PC-9 (cell line): Measurements from ENCODE around the gene MED13L. TPM values are rescaled to one million over a fixed set of nuclear protein-coding genes. Genes with fewer than 3 reads are reported as not detected.

Source experiments
- BruUV-seq: library from RNA; stranded (reverse); fragments of 400-500 nt; replicated peaks from 2 replicates; lab custom pipeline; 2021; lab: Mats Ljungman, UMichigan
- CTCF ChIA-PET: fragments of 300-600 bp; sonication (Branson Sonifier 250); formaldehyde crosslinking; loops from one replicate; lab custom pipeline; 2022; ENCODE audit warnings: antibody characterized with exemption; lab: Charles Lee
- POLR2A ChIA-PET: fragments of 300-600 bp; sonication (Branson Sonifier 250); formaldehyde crosslinking; loops from one replicate; lab custom pipeline; 2022; ENCODE audit warnings: antibody characterized with exemption; ENCODE audit not compliant: unreplicated experiment; lab: Charles Lee
- DNase-seq, 2 experiments: peaks; one replicate each; pipeline versions ENCODE4 v3.0.0 to v3.0.0-alpha.2; 2015 to 2022; ENCODE audit warnings: mixed read lengths in 1 of 2
- H2AFZ ChIP-seq: fragments of 200-600 bp; sonication (generic); 2 replicates; pipeline ENCODE4 v1.8.1; 2017; ENCODE audit warnings: antibody characterized with exemption
- H3F3A ChIP-seq: fragments of 200-600 bp; sonication (generic); 2 replicates; pipeline ENCODE4 v1.8.1; 2017; ENCODE audit warnings: antibody characterized with exemption, mild to moderate bottlenecking, low read depth; ENCODE audit not compliant: insufficient read depth
- H3K27ac ChIP-seq: fragments of 200-600 bp; sonication (generic); 2 replicates; pipeline ENCODE4 v1.6.1; 2016; ENCODE audit warnings: mixed run types
- H3K27me3 ChIP-seq: fragments of 200-600 bp; sonication (generic); 2 replicates; pipeline ENCODE4 v1.6.1; 2016; ENCODE audit warnings: low read depth, mixed run types; ENCODE audit not compliant: insufficient read depth
- H3K36me3 ChIP-seq: fragments of 200-600 bp; sonication (generic); 2 replicates; pipeline ENCODE4 v1.6.1; 2016; ENCODE audit warnings: low read depth, mixed run types
- H3K4me1 ChIP-seq: fragments of 200-600 bp; sonication (generic); replicated peaks from 2 replicates; pipeline ENCODE4 v1.6.1; 2016; ENCODE audit warnings: mixed run types; ENCODE audit not compliant: insufficient read depth
- H3K4me2 ChIP-seq: fragments of 200-600 bp; sonication (generic); 2 replicates; pipeline ENCODE4 v1.6.1; 2017; ENCODE audit warnings: mixed run types
- H3K4me3 ChIP-seq: fragments of 200-600 bp; sonication (generic); 2 replicates; pipeline ENCODE4 v1.6.1; 2016; ENCODE audit warnings: mixed run types
- H3K79me2 ChIP-seq: fragments of 200-600 bp; sonication (generic); 2 replicates; pipeline ENCODE4 v1.6.1; 2017; ENCODE audit warnings: low read depth, mixed run types
- H3K9me2 ChIP-seq: fragments of 200-600 bp; sonication (generic); 2 replicates; pipeline ENCODE4 v1.8.1; 2017; ENCODE audit warnings: mild to moderate bottlenecking; ENCODE audit not compliant: insufficient read depth
- H3K9me3 ChIP-seq: fragments of 200-600 bp; sonication (generic); 2 replicates; pipeline ENCODE4 v1.8.1; 2016; ENCODE audit warnings: low read depth; ENCODE audit not compliant: insufficient read depth
- H4K20me1 ChIP-seq: fragments of 200-600 bp; sonication (generic); 2 replicates; pipeline ENCODE4 v1.8.1; 2017; ENCODE audit not compliant: insufficient read depth
- CTCF ChIP-seq: fragments of 200-600 bp; sonication (generic); conservative IDR thresholded peaks from 2 replicates; pipeline ENCODE4 v1.6.1; 2017; ENCODE audit warnings: mixed run types, antibody characterized with exemption, mild to moderate bottlenecking, moderate library complexity
- EZH2 ChIP-seq: fragments of 200-600 bp; sonication (generic); IDR thresholded peaks from 2 replicates; pipeline ENCODE4 v1.8.0; 2017; ENCODE audit warnings: antibody characterized with exemption, low read depth
- intact Hi-C: fragments of 100-400 bp; cut with micrococcal nuclease; formaldehyde crosslinking; loops from one replicate; pipeline ENCODE4 v1.10.0; 2022; ENCODE audit not compliant: unreplicated experiment
- total RNA-seq: library from RNA; stranded (reverse); gene quantifications from 2 replicates; pipeline ENCODE4 v1.2.3, GENCODE V29; 2021

Gene MED13L
- total RNA-seq, 1 experiment from 2014 or later: 89.5 TPM

GRCh38 chr12:116148844-116149243 is 128.6 kb downstream of the MED13L start:
- CTCF ChIA-PET: no interaction called here
- Histone ChIP-seq H3K79me2 (peaks cover 88% of the 10 kb centered on the region), H3K4me1 (peaks cover 11% of the 10 kb centered on the region)

DNA sequence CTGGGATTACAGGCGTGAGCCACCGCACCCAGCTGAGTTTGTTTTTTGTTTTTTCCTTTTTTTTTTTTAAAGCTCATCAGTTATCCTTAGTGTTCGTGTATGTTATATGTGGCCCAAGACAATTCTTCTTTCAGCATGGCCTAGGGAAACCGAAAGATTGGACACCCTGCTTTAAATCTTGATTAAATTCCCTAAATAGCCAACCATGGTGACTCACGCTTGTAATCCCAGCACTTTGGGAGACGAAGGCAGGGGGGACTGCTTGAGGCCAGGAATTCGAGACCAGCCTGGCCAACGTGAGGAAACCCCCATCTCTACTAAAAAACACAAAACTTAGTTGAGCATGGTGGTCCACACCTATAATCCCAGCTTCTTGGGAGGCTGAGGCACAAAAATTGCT is 131.1 kb downstream of the MED13L start:
- no peak overlapping the region for H3K4me2 ChIP-seq
- no peaks in the 10 kb centered on the region for H3K9me2 ChIP-seq
- H3K27me3 ChIP-seq: no peaks in the 10 kb centered on the region
- peaks cover 46% of the 10 kb centered on the region for H4K20me1 ChIP-seq
- TF ChIP-seq CTCF: no peak
- TF ChIP-seq EZH2: no peak
- no peak overlapping the region for H2AFZ ChIP-seq
- peaks cover 45% of the 10 kb centered on the region for H3F3A ChIP-seq
- ChIA-PET CTCF (no interaction called here), POLR2A (no interaction called here)
- H3K9me3 ChIP-seq: no peaks in the 10 kb centered on the region; the same call in 1 of the 2 replicates
- H3K79me2 ChIP-seq: peaks cover 88% of the 10 kb centered on the region
- intact Hi-C loops: loop anchor here (10.0 kb wide), 1 partner anchor 448 kb away; no protein-coding TSS in a partner anchor
- no peak overlapping the region for H3K4me3 ChIP-seq
- no TSS peak for BruUV-seq
- H3K36me3 ChIP-seq: no peaks in the 10 kb centered on the region
- no peak overlapping the region for H3K27ac ChIP-seq
- DNase-seq: no peak
- peaks cover 27% of the 10 kb centered on the region for H3K4me1 ChIP-seq

More at GRCh38 chr12:116148844-116149243, 128.6 kb downstream of the MED13L start:
- Histone ChIP-seq H3K9me3 (no peaks in the 10 kb centered on the region; the same call in 1 of the 2 replicates), H3K27me3 (no peaks in the 10 kb centered on the region), H3K36me3 (no peaks in the 10 kb centered on the region), H3F3A (peaks cover 38% of the 10 kb centered on the region; the same call in 1 of the 2 replicates), H4K20me1 (peaks cover 48% of the 10 kb centered on the region), H3K4me2 (no peak overlapping the region), H3K9me2 (no peaks in the 10 kb centered on the region), H3K4me3 (no peak overlapping the region), H3K27ac (0 out of 2 replicates have a peak overlapping the region, but pooled peaks have one; percentile 26), H2AFZ (no peak overlapping the region)
- no peak for DNase-seq
- TF ChIP-seq CTCF (no peak), EZH2 (no peak)
- POLR2A ChIA-PET: no interaction called here
- intact Hi-C loops: loop anchor here (10.0 kb wide), 1 partner anchor 446 kb away; no protein-coding TSS in a partner anchor
- no TSS peak for BruUV-seq

DNA sequence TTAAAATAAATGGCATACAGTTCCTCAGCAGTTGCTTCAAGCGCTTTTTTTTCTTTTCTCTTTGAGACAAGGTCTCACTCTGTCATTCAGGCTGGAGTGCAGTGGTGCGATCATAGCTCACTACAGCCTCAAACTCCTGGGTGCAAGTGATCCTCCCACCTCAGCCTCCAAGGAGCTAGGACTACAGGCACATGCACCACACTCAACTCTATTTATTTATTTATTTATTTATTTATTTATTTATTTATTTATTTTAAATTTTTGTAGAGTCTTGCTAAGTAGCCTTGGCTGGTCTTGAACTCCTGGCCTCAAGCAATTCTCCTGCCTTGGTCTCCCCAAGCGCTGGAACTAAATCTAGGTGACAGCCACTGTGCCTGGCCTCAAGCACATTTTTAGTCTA is 132.0 kb downstream of the MED13L start:
- Histone ChIP-seq H3K79me2 (peaks cover 88% of the 10 kb centered on the region), H3K9me2 (no peaks in the 10 kb centered on the region), H3K4me2 (no peak overlapping the region), H3F3A (peaks cover 40% of the 10 kb centered on the region), H3K27ac (no peak overlapping the region), H3K36me3 (no peaks in the 10 kb centered on the region), H2AFZ (no peak overlapping the region), H3K4me1 (peaks cover 27% of the 10 kb centered on the region), H3K9me3 (no peaks in the 10 kb centered on the region; the same call in 1 of the 2 replicates), H4K20me1 (peaks cover 48% of the 10 kb centered on the region), H3K27me3 (no peaks in the 10 kb centered on the region), H3K4me3 (no peak overlapping the region)
- BruUV-seq: no TSS peak
- TF ChIP-seq EZH2: no peak
- TF ChIP-seq CTCF: no peak
- intact Hi-C loops: loop anchor here (10.0 kb wide), 1 partner anchor 449 kb away; no protein-coding TSS in a partner anchor
- ChIA-PET CTCF (no interaction called here), POLR2A (no interaction called here)
- DNase-seq: no peak
